Stimulated activated CD8-positive, alpha-beta memory T cell treated with anti-CD3 and anti-CD28 coated beads, Interleukin-12 subunit alpha, Interleukin-12 subunit beta, amount 100 ng/mL, for 4 hours (primary cell): ENCODE data around the gene SERPINB5.

Source experiments
- DNase-seq: peaks from one replicate; pipeline ENCODE4 v3.0.0-alpha.2; 2020; ENCODE audit warnings: low read depth

SERPINB5 gene

GRCh38 chr18:63528863-63529492, 52.2 kb downstream of the SERPINB5 start:
- no peak for DNase-seq

GRCh38 chr18:63532471-63532870, 55.7 kb downstream of the SERPINB5 start:
- no peak for DNase-seq

- DNase-seq, result no peak
Measured at GRCh38 chr18:63534615-63535014, 57.9 kb downstream of the SERPINB5 start.

GRCh38 chr18:63539904-63540510, 63.2 kb downstream of the SERPINB5 start:
- DNase-seq, result no peak

GRCh38 chr18:63542069-63542468, 65.3 kb downstream of the SERPINB5 start, which contains the start of gene SERPINB12:
TSS of gene SERPINB12 (plus strand) at chr18:63542369. CDS start at chr18:63556160, 13,791 bp downstream.
- DNase-seq, result no peak

GRCh38 chr18:63544017-63544416, 67.3 kb downstream of the SERPINB5 start:
- no peak for DNase-seq

- no peak for DNase-seq
Measured at GRCh38 chr18:63545000-63545399, 68.2 kb downstream of the SERPINB5 start.

GRCh38 chr18:63550068-63550467, 73.3 kb downstream of the SERPINB5 start:
- DNase-seq, result no peak

GRCh38 chr18:63551769-63552168, 75.0 kb downstream of the SERPINB5 start:
- DNase-seq, result no peak

GRCh38 chr18:63552581-63552980, 75.8 kb downstream of the SERPINB5 start:
- DNase-seq, result no peak

- no peak for DNase-seq
Measured at GRCh38 chr18:63553081-63553480, 76.3 kb downstream of the SERPINB5 start.
